Psoas muscle (tissue), 8 donors: ENCODE measurements around the gene NR4A2. TPM values are rescaled to one million over a fixed set of nuclear protein-coding genes. Genes with fewer than 3 reads are reported as not detected.

Experiments used
- ATAC-seq, 4 donors: fragments of 200-7000 bp; cut with Tn5 transposase; one replicate each; pipeline ENCODE4 v1.9.1; 2020; ENCODE audit warnings: moderate library complexity in 3 of 4, mild to moderate bottlenecking in 2 of 4
- DNase-seq, 2 donors: peaks; one replicate each; pipeline ENCODE4 v3.0.0-alpha.2; 2020
- H3K27ac ChIP-seq: fragments of 200-600 bp; one replicate; pipeline ENCODE4 v1.8.0; 2022
- H3K27me3 ChIP-seq, 3 donors: fragments of 200-600 bp in 1 of 3; one replicate each; pipeline versions ENCODE4 v1.6.1 to v1.8.0; 2013 to 2022; ENCODE audit warnings: low read length in 2 of 3, mild to moderate bottlenecking in 2 of 3, moderate library complexity in 1 of 3; ENCODE audit not compliant: insufficient read depth in 3 of 3
- H3K36me3 ChIP-seq, 2 donors: fragments of 200-600 bp in 1 of 2; one replicate each; pipeline versions ENCODE4 v1.6.1 to v1.8.0; 2013 to 2022; ENCODE audit warnings: low read depth in 1 of 2, mild to moderate bottlenecking in 1 of 2, moderate library complexity in 1 of 2; ENCODE audit not compliant: insufficient read depth in 1 of 2
- H3K4me1 ChIP-seq: fragments of 200-600 bp; one replicate; pipeline ENCODE4 v1.8.0; 2022
- H3K4me3 ChIP-seq: fragments of 200-600 bp; one replicate; pipeline ENCODE4 v1.8.0; 2022; ENCODE audit warnings: mild to moderate bottlenecking
- H3K9me3 ChIP-seq: fragments of 200-600 bp; one replicate; pipeline ENCODE4 v1.8.0; 2022
- CTCF ChIP-seq: fragments of 200-600 bp; IDR thresholded peaks from one replicate; pipeline ENCODE4 v1.8.0; 2022; ENCODE audit warnings: antibody characterized with exemption
- WGBS, 3 donors: extraction: QIAGEN DNeasy Blood & Tissue Kit; methylation state at CpG; one replicate each; pipeline versions ENCODE4 v1.1.6 to v1.1.7; 2013; 5-methylcytosine and 5-hydroxymethylcytosine counted together
- intact Hi-C, 2 donors: fragments of 100-400 bp; cut with DNase I; formaldehyde crosslinking; loops; one replicate each; pipeline versions ENCODE4 v1.11.0 to v1.14.2; 2022
- polyA plus RNA-seq, 3 donors: library from polyadenylated mRNA; stranded (reverse); fragments of 200-250 nt; gene quantifications; one replicate each; pipeline ENCODE4 v1.2.3, GENCODE V29; 2013
- total RNA-seq, 4 donors: library from RNA; stranded (reverse); fragmentation: NEBNext Ultra II Directional in 2 of 4; extraction: Animal tissue kit (Norgen Biotek cat#: 25700) in 2 of 4; gene quantifications; one replicate each; pipeline versions ENCODE4 v1.2.1 to v1.2.4, GENCODE V29; 2021 to 2023
- donor health status: healthy with polysubstance abuse.
- donor health status: DM: no; HTN: no; CAD: no; lungs with moderate emphysema.
- donor health status: Bipolar disorder and iron deficiency.
- donor health status: healthy.
- donor health status: DM: yes; HTN: yes; CAD: no.
- donor health status: DM: no; HTN: no; CAD: no.
- donor health status: DM: no; HTN: no; CAD: no.
- donor health status: DM: yes; HTN: yes; CAD: no.

NR4A2 gene
- total and polyA plus RNA-seq, 7 donors, result 0.31 to 2.3 (median 1.2) TPM

GRCh38 chr2:156350374-156351142 lies 18.0 kb upstream of the NR4A2 start:
- 81 to 86% (median 86%) methylated on average over 7 of the region's 7 CpGs for WGBS, 3 donors
- ATAC-seq, result no peak
- Histone ChIP-seq H3K9me3 (no peaks in the 10 kb centered on the region), H3K36me3 (no peaks in the 10 kb centered on the region), H3K4me3 (no peak overlapping the region), H3K27me3 (no peaks in the 10 kb centered on the region), H3K27ac (no peak overlapping the region), H3K4me1 (no peaks in the 10 kb centered on the region)
- TF ChIP-seq CTCF, result no peak
- intact Hi-C loops, result no loop called here
- no peak for DNase-seq

GRCh38 chr2:156349605-156350004 lies 17.1 kb upstream of the NR4A2 start:
- Histone ChIP-seq H3K9me3 (no peaks in the 10 kb centered on the region), H3K4me1 (no peaks in the 10 kb centered on the region), H3K27me3 (no peaks in the 10 kb centered on the region), H3K27ac (no peak overlapping the region), H3K36me3 (no peaks in the 10 kb centered on the region), H3K4me3 (no peak overlapping the region)
- DNase-seq (no peak), ATAC-seq (no peak)
- intact Hi-C loops, result no loop called here
- TF ChIP-seq CTCF, result no peak

GRCh38 chr2:156349161-156349560 lies 16.6 kb upstream of the NR4A2 start:
- Histone ChIP-seq H3K4me3 (no peak overlapping the region), H3K36me3 (no peaks in the 10 kb centered on the region), H3K9me3 (no peaks in the 10 kb centered on the region), H3K4me1 (no peaks in the 10 kb centered on the region), H3K27me3 (no peaks in the 10 kb centered on the region), H3K27ac (no peak overlapping the region)
- no peak for TF ChIP-seq CTCF
- no peak for DNase-seq
- intact Hi-C loops, result no loop called here
- ATAC-seq, result no peak

GRCh38 chr2:156347431-156347830 lies 14.9 kb upstream of the NR4A2 start:
- no peak for TF ChIP-seq CTCF
- no peak overlapping the region for H3K4me3 ChIP-seq

GRCh38 chr2:156346731-156347130 lies 14.2 kb upstream of the NR4A2 start:
- Histone ChIP-seq H3K27ac (no peak overlapping the region), H3K4me3 (no peak overlapping the region), H3K36me3 (no peaks in the 10 kb centered on the region), H3K27me3 (no peaks in the 10 kb centered on the region), H3K4me1 (peaks cover 2% of the 10 kb centered on the region), H3K9me3 (no peaks in the 10 kb centered on the region)
- TF ChIP-seq CTCF, result no peak
- DNase-seq (no peak), ATAC-seq (no peak)
- intact Hi-C loops, result no loop called here
- WGBS, 3 donors, result 63 to 66% (median 65%) methylated on average over 4 of the region's 4 CpGs

More at GRCh38 chr2:156347431-156347830, 14.9 kb upstream of the NR4A2 start:
- H3K4me1 ChIP-seq, result peaks cover 2% of the 10 kb centered on the region
- H3K27ac ChIP-seq, result no peak overlapping the region
- intact Hi-C loops, result no loop called here
- ATAC-seq, result no peak
- 79 to 81% (median 79%) methylated on average over 3 of the region's 3 CpGs for WGBS, 3 donors
- no peaks in the 10 kb centered on the region for H3K27me3 ChIP-seq
- no peaks in the 10 kb centered on the region for H3K36me3 ChIP-seq
- H3K9me3 ChIP-seq, result no peaks in the 10 kb centered on the region
- DNase-seq, result no peak
